Muscle layer of colon (tissue), 2 donors: ENCODE measurements around the gene KRT75.

Experiments
- H3K27ac ChIP-seq: one replicate; pipeline ENCODE4 v1.7.0; 2013; ENCODE audit warnings: low read depth, mild to moderate bottlenecking, low read length, moderate library complexity
- H3K27me3 ChIP-seq, 2 donors: one replicate each; pipeline ENCODE4 v1.7.0; 2013; ENCODE audit warnings: low read length in 2 of 2, mild to moderate bottlenecking in 2 of 2; ENCODE audit not compliant: insufficient read depth in 2 of 2, control insufficient read depth in 1 of 2
- H3K36me3 ChIP-seq: one replicate; pipeline ENCODE4 v1.7.0; 2013; ENCODE audit warnings: mild to moderate bottlenecking, low read length; ENCODE audit not compliant: insufficient read depth
- H3K4me1 ChIP-seq: one replicate; pipeline ENCODE4 v1.7.0; 2013; ENCODE audit warnings: mild to moderate bottlenecking, low read length; ENCODE audit not compliant: insufficient read depth
- H3K4me3 ChIP-seq, 2 donors: one replicate each; pipeline ENCODE4 v1.7.0; 2013; ENCODE audit warnings: low read length in 2 of 2, low read depth in 1 of 2, mild to moderate bottlenecking in 1 of 2, moderate library complexity in 1 of 2
- H3K9ac ChIP-seq: one replicate; pipeline ENCODE4 v1.7.0; 2013; ENCODE audit warnings: low read length
- H3K9me3 ChIP-seq: one replicate; pipeline ENCODE4 v1.7.0; 2013; ENCODE audit warnings: mild to moderate bottlenecking, low read length
- donor health status: abdominal sarcoma.
- donor health status: Adenocarcinoma of cecum.

Gene KRT75

DNA sequence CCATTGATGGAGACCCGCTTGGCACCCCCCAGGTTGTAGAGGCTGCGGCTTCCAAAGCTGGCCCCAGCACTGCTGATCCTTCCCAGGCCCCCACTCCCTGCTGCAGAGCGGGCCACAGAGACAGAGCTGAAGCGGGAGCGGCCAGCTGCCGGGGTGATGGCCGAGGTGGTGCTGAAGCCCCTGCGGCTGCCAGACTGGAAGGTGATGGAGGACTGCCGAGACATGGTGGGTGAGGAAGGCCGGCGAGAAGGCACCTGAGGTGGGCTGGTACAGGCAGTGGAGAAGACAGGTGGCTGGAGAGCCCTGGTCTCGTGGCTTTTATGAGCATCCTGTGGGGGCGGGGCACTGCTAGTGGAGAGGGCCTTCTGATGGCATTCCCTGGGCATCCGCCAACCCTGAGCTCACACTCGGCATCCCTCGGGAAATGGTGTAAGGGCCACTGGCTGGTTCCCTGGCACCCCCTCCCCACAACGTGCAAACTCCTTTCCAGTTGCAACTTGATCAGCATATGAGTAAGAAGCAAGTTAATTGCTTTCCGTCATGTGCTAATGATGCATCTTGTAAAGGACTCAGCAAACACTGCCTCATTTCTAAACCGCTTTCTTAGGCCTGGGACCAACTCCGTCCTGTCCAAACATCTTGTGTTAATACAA is at the start of gene KRT75:
Gene KRT75 (minus strand): TSS at position 291 of the 653 bp plus-strand sequence. CDS start 67 bp downstream, at position 224.
- H3K4me3 ChIP-seq: no peak within 1 kb of the TSS
- no peak within 1 kb of the TSS for H3K9ac ChIP-seq
- H3K36me3 ChIP-seq: no peaks in the 10 kb centered on the region
- H3K27me3 ChIP-seq: no peaks in the 10 kb centered on the region
- no peak within 1 kb of the TSS for H3K27ac ChIP-seq
- peaks cover 18% of the 10 kb centered on the region for H3K4me1 ChIP-seq
- H3K9me3 ChIP-seq: no peaks in the 10 kb centered on the region

DNA sequence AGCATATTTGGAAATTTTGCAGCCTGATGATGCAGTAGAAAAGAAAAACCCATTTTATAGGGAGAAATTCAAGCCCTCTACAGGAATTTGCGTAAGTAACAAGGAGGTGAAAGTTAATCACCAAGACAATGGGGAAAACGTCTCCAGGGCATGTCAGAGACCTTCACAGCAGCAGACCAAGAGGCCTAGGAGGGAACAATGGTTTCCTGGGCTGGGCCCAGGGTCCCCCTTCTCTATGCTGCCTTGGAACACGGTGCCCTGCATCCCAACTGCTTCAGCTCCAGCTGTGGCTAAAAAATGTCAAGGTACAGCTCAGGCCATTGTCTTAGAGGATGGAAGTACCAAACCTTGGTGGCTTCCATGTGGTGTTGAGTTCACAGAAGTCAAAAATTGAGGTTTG is 45.9 kb upstream of the KRT75 start:
- H3K36me3 ChIP-seq: no peaks in the 10 kb centered on the region

GRCh38 chr12:52477651-52478050 is 43.5 kb upstream of the KRT75 start:
- H3K4me3 ChIP-seq: no peak overlapping the region
- H3K9me3 ChIP-seq: no peaks in the 10 kb centered on the region
- no peaks in the 10 kb centered on the region for H3K4me1 ChIP-seq
- H3K9ac ChIP-seq: no peak overlapping the region
- H3K27ac ChIP-seq: no peak overlapping the region
- H3K27me3 ChIP-seq: no peaks in the 10 kb centered on the region
- H3K36me3 ChIP-seq: no peaks in the 10 kb centered on the region

More for the DNA sequence above, 45.9 kb upstream of the KRT75 start:
- Histone ChIP-seq H3K27ac (no peak overlapping the region), H3K9ac (no peak overlapping the region), H3K27me3 (no peaks in the 10 kb centered on the region), H3K4me1 (no peaks in the 10 kb centered on the region), H3K4me3 (no peak overlapping the region), H3K9me3 (no peaks in the 10 kb centered on the region)

DNA sequence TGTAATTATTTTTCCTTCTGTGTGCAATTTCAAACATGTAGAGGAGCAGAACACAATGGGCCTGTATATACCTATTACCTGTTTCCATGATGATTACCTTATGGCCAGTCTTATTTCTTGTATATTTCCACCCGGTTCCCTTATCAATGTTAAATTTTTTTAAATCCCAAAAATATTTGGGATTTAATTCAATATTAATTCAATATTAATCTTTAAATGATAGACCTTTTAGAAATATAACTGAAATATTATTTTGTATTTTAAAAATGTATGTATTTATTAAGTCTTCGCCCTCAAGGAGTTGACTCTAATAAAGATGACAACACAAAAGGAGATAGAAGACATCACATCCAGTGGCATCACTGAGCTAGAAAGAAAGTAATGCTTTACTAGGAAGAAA is 40.0 kb upstream of the KRT75 start:
- no peaks in the 10 kb centered on the region for H3K9me3 ChIP-seq
- no peaks in the 10 kb centered on the region for H3K36me3 ChIP-seq
- no peak overlapping the region for H3K4me3 ChIP-seq
- H3K27me3 ChIP-seq: no peaks in the 10 kb centered on the region
- H3K4me1 ChIP-seq: no peaks in the 10 kb centered on the region
- no peak overlapping the region for H3K27ac ChIP-seq
- no peak overlapping the region for H3K9ac ChIP-seq

DNA sequence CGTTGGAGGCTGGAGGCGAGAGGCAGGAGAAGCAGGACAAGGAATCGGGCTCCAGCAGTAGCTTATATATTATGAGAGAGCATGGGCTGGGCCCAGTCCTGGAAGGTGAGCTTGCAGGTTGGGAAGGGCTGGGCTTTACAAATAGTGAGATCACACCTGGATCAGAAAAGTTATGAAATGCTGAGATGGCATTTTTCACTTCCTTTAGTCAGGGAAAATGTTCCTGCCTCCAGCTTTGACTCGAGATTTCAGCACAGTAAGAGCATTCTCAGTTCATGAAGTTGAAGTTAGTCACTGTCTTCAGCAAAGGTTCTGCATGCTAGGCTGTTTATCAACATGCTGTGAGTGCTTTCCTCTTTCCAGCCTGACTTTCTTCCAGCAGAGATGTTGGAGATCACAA is 39.6 kb upstream of the KRT75 start, which contains the start of gene KRT6C:
Gene KRT6C (minus strand): TSS at position 38 of the 400 bp plus-strand sequence. CDS start 68 bp downstream, outside the sequence.
- H3K27ac ChIP-seq: no peak within 1 kb of the TSS
- no peak within 1 kb of the TSS for H3K9ac ChIP-seq
- H3K4me3 ChIP-seq: no peak within 1 kb of the TSS
- H3K27me3 ChIP-seq: no peaks in the 10 kb centered on the region
- H3K36me3 ChIP-seq: no peaks in the 10 kb centered on the region
- H3K4me1 ChIP-seq: no peaks in the 10 kb centered on the region
- no peaks in the 10 kb centered on the region for H3K9me3 ChIP-seq

DNA sequence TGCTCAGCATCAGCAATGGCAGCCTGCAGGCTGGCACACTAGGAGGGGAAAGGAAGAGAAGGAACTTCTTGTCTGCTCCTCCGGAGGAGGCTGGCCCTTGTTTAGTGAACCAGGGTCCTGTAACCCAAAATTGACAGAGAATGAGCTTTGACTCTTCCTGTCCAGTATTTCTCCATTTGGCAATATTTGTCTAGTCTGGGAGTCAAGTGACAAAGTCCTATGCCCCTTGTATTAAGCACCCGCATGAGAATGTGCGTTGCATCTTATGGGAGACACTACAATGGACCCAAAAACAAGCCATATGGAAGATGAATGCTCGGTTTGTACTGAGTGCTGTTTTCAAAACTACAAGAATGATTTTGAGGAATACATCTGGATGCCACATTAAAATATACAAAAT is 35.7 kb upstream of the KRT75 start:
- Histone ChIP-seq H3K27me3 (no peaks in the 10 kb centered on the region), H3K9me3 (no peaks in the 10 kb centered on the region), H3K4me3 (no peak overlapping the region), H3K4me1 (no peaks in the 10 kb centered on the region), H3K36me3 (no peaks in the 10 kb centered on the region), H3K9ac (no peak overlapping the region), H3K27ac (no peak overlapping the region)

GRCh38 chr12:52464897-52465296 is 30.7 kb upstream of the KRT75 start:
- H3K4me1 ChIP-seq: peaks cover 5% of the 10 kb centered on the region
- H3K36me3 ChIP-seq: no peaks in the 10 kb centered on the region
- H3K9me3 ChIP-seq: no peaks in the 10 kb centered on the region
- no peak overlapping the region for H3K4me3 ChIP-seq
- H3K9ac ChIP-seq: no peak overlapping the region
- no peak overlapping the region for H3K27ac ChIP-seq
- H3K27me3 ChIP-seq: no peaks in the 10 kb centered on the region

DNA sequence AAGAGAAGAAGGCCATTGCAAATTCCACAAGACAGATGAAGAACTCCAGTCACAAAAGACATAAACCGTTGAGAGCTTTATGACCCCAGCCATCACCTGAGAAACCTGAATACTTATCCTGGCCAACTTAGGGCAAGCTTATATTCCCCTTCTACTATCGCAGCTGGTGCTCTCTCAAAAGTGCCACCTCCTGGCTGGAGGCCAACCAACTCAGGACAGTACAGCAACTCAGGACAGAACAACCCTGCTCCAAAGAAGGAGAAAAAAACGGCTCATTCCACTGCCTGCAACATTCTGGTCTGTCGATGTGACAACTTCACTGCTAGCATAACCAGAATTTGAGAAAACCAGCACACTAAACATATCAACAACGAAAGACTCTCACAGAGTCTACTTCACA is 27.5 kb upstream of the KRT75 start:
- no peaks in the 10 kb centered on the region for H3K36me3 ChIP-seq
- peaks cover 5% of the 10 kb centered on the region for H3K4me1 ChIP-seq
- H3K9me3 ChIP-seq: no peaks in the 10 kb centered on the region
- H3K27ac ChIP-seq: no peak overlapping the region
- H3K27me3 ChIP-seq: no peaks in the 10 kb centered on the region
- H3K9ac ChIP-seq: no peak overlapping the region
- no peak overlapping the region for H3K4me3 ChIP-seq

DNA sequence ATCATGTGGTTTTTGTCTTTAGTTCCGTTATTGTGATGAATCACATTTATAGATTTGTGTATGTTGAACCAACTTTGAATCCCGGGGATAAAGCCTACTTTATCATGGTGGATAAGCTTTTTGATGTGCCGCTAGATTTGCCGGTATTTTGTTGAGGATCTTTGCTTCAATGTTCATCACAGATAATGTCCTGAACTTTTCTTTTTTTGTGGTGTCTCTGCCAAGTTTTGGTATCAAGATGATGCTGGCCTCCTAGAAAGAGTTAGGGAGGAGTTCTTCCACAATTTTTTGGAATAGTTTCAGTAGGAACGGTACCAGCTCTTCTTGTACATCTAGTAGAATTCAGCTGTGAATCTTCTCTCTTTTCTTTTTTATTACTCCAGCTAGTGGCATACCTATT is 24.7 kb upstream of the KRT75 start:
- H3K4me3 ChIP-seq: no peak overlapping the region
- no peaks in the 10 kb centered on the region for H3K9me3 ChIP-seq
- no peak overlapping the region for H3K27ac ChIP-seq
- peaks cover 5% of the 10 kb centered on the region for H3K4me1 ChIP-seq
- no peaks in the 10 kb centered on the region for H3K36me3 ChIP-seq
- H3K9ac ChIP-seq: no peak overlapping the region
- no peaks in the 10 kb centered on the region for H3K27me3 ChIP-seq

- Histone ChIP-seq H3K27me3 (no peaks in the 10 kb centered on the region), H3K36me3 (no peaks in the 10 kb centered on the region), H3K4me3 (no peak overlapping the region), H3K9ac (no peak overlapping the region), H3K9me3 (no peaks in the 10 kb centered on the region), H3K4me1 (no peaks in the 10 kb centered on the region), H3K27ac (no peak overlapping the region)
Observed at GRCh38 chr12:52455821-52456220, 21.6 kb upstream of the KRT75 start.

- Histone ChIP-seq H3K9ac (no peak overlapping the region), H3K27ac (no peak overlapping the region), H3K36me3 (no peaks in the 10 kb centered on the region), H3K27me3 (no peaks in the 10 kb centered on the region), H3K4me3 (no peak overlapping the region), H3K4me1 (no peaks in the 10 kb centered on the region), H3K9me3 (no peaks in the 10 kb centered on the region)
Observed at GRCh38 chr12:52454411-52455201, 20.4 kb upstream of the KRT75 start.
